Measurements from ENCODE around the gene MAP4. TPM values are rescaled to one million over a fixed set of nuclear protein-coding genes. Genes with fewer than 3 reads are reported as not detected.
A peak's percentile ranks its signal among the peaks of the same experiment; 100 is the strongest.
"Not testable (repeated sequence)": the region's sequence is repeated elsewhere in the genome, so short reads cannot be mapped to it uniquely, and the experiment has no call there.

The MAP4 gene
- total RNA-seq, 1 experiment from 2014 or later, result 150 TPM

DNA sequence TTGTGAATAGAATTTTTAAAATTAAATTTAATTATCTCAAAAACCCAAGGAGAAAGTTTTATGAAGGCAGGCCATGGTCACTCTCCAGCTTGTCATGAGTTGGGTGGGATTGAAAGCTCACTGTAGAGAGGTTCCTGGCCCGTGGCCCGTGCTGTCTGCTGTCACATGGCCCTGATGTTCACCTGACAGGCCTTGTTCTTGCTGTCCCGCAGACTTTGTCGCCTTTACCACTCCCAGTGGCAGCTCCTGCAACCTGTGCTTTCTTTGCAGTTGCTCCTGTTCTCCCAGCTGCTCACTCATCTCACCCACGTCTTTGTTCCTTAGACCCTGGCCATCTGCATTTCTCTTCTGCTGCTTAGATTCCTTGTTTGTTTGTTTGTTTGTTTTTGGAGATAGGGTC, 177.7 kb downstream of the MAP4 start:
- no peaks in the 10 kb centered on the region for H3K4me1 Mint-ChIP-seq (ENCODE audit: low read depth, unreplicated experiment)
- DNase-seq, result no peak
- no peak overlapping the region for H3K4me3 Mint-ChIP-seq (ENCODE audit: low read depth, unreplicated experiment)
- CTCF ChIA-PET, result interaction anchor here (0.9 to 2.8 kb wide), 2 partner anchors 151 to 313 kb away, joined by 4 to 17 read pairs; no protein-coding TSS in a partner anchor
- H3K9me3 Mint-ChIP-seq (ENCODE audit: low read depth, unreplicated experiment), result no peaks in the 10 kb centered on the region
- TF ChIP-seq, protein P1, sequence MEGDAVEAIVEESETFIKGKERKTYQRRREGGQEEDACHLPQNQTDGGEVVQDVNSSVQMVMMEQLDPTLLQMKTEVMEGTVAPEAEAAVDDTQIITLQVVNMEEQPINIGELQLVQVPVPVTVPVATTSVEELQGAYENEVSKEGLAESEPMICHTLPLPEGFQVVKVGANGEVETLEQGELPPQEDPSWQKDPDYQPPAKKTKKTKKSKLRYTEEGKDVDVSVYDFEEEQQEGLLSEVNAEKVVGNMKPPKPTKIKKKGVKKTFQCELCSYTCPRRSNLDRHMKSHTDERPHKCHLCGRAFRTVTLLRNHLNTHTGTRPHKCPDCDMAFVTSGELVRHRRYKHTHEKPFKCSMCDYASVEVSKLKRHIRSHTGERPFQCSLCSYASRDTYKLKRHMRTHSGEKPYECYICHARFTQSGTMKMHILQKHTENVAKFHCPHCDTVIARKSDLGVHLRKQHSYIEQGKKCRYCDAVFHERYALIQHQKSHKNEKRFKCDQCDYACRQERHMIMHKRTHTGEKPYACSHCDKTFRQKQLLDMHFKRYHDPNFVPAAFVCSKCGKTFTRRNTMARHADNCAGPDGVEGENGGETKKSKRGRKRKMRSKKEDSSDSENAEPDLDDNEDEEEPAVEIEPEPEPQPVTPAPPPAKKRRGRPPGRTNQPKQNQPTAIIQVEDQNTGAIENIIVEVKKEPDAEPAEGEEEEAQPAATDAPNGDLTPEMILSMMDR (IDR thresholded peaks at IDR 0.05; ENCODE audit: unreplicated experiment), result no peak
- intact Hi-C loops (cut with micrococcal nuclease; ENCODE audit: unreplicated experiment), result no loop called here
- peaks cover 43% of the 10 kb centered on the region for H3K36me3 Mint-ChIP-seq (ENCODE audit: insufficient read depth, unreplicated experiment)
- no peaks in the 10 kb centered on the region for H3K27me3 Mint-ChIP-seq (ENCODE audit: unreplicated experiment)
- no TSS peak for BruUV-seq (replicated peaks)
- H3K27ac Mint-ChIP-seq (ENCODE audit: unreplicated experiment), result no peak overlapping the region

DNA sequence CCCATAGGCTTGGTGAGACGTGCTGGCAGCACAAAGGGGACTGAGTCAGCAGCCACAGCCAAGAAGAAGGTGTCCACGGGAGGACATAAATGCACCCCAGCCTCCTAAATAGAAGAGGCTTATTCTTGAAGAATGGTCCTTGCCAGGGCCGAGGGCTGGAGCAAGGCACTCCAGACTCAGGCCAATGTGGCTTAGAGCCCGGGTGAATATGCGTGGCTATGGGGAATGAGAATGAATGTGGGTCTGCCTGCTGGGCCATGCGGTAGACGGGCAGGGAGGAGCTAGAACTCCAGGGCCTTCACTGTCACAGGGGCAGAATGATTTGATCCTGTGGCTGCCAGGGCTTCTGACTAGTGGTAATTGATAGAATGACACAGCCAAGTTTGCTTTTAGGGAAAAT, 179.2 kb downstream of the MAP4 start:
- TF ChIP-seq, protein P1 (IDR thresholded peaks at IDR 0.05; ENCODE audit: unreplicated experiment), result no peak
- no peak overlapping the region for H3K4me3 Mint-ChIP-seq (ENCODE audit: low read depth, unreplicated experiment)
- H3K4me1 Mint-ChIP-seq (ENCODE audit: low read depth, unreplicated experiment), result no peaks in the 10 kb centered on the region
- no peak for DNase-seq
- CTCF ChIA-PET, result interaction anchor here (0.6 to 2.8 kb wide), 6 partner anchors 11 to 321 kb away, joined by 3 to 17 read pairs (median 6); no protein-coding TSS in a partner anchor
- peaks cover 39% of the 10 kb centered on the region for H3K36me3 Mint-ChIP-seq (ENCODE audit: insufficient read depth, unreplicated experiment)
- intact Hi-C loops (cut with micrococcal nuclease; ENCODE audit: unreplicated experiment), result loop anchor here (1.0 to 2.0 kb wide), 2 partner anchors 154 to 314 kb away; no protein-coding TSS in a partner anchor
- H3K27ac Mint-ChIP-seq (ENCODE audit: unreplicated experiment), result peak overlapping the region; percentile 31
- H3K27me3 Mint-ChIP-seq (ENCODE audit: unreplicated experiment), result no peaks in the 10 kb centered on the region
- BruUV-seq (replicated peaks), result no TSS peak
- H3K9me3 Mint-ChIP-seq (ENCODE audit: low read depth, unreplicated experiment), result no peaks in the 10 kb centered on the region

DNA sequence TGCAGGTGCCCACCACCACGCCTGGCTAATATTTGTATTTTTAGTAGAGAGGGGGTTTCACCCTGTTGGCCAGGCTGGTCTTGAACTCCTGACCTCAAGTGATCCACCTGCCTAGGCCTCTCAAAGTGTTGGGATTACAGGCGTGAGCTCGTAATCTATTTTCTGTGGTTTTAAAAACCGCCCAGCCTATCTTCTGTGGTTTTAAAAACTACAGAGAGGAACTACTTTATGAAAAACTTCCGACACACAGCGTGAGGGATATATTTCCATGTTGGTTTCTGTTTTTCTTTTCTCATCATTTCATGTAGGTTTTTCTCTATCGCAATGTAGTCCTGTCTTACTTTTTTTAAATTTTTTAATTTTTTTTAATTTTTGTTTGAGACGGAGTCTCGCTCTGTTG, 186.7 kb downstream of the MAP4 start:
- H3K27ac Mint-ChIP-seq (ENCODE audit: unreplicated experiment); DNase-seq; BruUV-seq (replicated peaks); H3K9me3 Mint-ChIP-seq (ENCODE audit: low read depth, unreplicated experiment); CTCF ChIA-PET; H3K27me3 Mint-ChIP-seq (ENCODE audit: unreplicated experiment); intact Hi-C loops (cut with micrococcal nuclease; ENCODE audit: unreplicated experiment); H3K4me3 Mint-ChIP-seq (ENCODE audit: low read depth, unreplicated experiment): not testable (repeated sequence)
- Mint-ChIP-seq H3K36me3 (ENCODE audit: insufficient read depth, unreplicated experiment) (peaks cover 70% of the 10 kb centered on the region), H3K4me1 (ENCODE audit: low read depth, unreplicated experiment) (peaks cover 10% of the 10 kb centered on the region)

DNA sequence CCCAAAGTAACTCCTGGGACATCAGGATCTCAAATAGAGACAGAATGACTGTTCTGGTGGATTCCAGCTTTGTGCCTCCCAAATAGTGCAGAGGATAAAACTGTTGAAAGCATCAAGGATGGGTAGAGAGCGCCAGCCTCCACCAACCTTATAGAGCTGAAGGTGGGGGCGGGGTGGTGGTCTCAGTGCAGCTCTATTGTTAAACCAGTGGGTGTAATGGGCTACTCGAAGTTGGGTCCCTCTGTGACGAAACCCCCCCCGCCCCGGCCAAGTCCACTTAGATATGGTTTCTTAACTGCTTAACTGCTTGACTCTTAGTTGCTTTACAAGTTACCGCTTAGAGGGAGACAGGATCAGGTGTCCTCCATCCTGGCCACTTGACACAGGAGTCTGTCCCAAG, 190.6 kb downstream of the MAP4 start:
- DNase-seq, result no peak
- CTCF ChIA-PET, result interaction anchor here (0.6 to 2.4 kb wide), 8 partner anchors 12 to 788 kb away, joined by 3 to 20 read pairs (median 6); no protein-coding TSS in a partner anchor
- intact Hi-C loops (cut with micrococcal nuclease; ENCODE audit: unreplicated experiment), result no loop called here
- BruUV-seq (replicated peaks), result no TSS peak
- peaks cover 43% of the 10 kb centered on the region for H3K36me3 Mint-ChIP-seq (ENCODE audit: insufficient read depth, unreplicated experiment)
- H3K4me3 Mint-ChIP-seq (ENCODE audit: low read depth, unreplicated experiment), result peak overlapping the region; percentile 84
- peak overlapping the region; percentile 1 for H3K27ac Mint-ChIP-seq (ENCODE audit: unreplicated experiment)
- TF ChIP-seq, protein P1 (IDR thresholded peaks at IDR 0.05; ENCODE audit: unreplicated experiment), result no peak
- H3K4me1 Mint-ChIP-seq (ENCODE audit: low read depth, unreplicated experiment), result peaks cover 10% of the 10 kb centered on the region
- no peaks in the 10 kb centered on the region for H3K27me3 Mint-ChIP-seq (ENCODE audit: unreplicated experiment)
- H3K9me3 Mint-ChIP-seq (ENCODE audit: low read depth, unreplicated experiment), result no peaks in the 10 kb centered on the region

Measured in Calu3 (cell line).